ENCODE measurements around the gene ATAD2B.

ATAD2B gene

GRCh38 chr2:23699580-23699925 is 227.4 kb downstream of the ATAD2B start:
- H3K27me3 Mint-ChIP-seq = no peaks in the 10 kb centered on the region
- no peaks in the 10 kb centered on the region for H3K9me3 Mint-ChIP-seq
- H3K4me3 Mint-ChIP-seq = no peak overlapping the region
- peak overlapping the region in 1 of 2 donors; percentile 23 for H3K27ac Mint-ChIP-seq
- no peak for ATAC-seq
- no peaks in the 10 kb centered on the region for H3K4me1 Mint-ChIP-seq
- DNase-seq = no peak

DNA sequence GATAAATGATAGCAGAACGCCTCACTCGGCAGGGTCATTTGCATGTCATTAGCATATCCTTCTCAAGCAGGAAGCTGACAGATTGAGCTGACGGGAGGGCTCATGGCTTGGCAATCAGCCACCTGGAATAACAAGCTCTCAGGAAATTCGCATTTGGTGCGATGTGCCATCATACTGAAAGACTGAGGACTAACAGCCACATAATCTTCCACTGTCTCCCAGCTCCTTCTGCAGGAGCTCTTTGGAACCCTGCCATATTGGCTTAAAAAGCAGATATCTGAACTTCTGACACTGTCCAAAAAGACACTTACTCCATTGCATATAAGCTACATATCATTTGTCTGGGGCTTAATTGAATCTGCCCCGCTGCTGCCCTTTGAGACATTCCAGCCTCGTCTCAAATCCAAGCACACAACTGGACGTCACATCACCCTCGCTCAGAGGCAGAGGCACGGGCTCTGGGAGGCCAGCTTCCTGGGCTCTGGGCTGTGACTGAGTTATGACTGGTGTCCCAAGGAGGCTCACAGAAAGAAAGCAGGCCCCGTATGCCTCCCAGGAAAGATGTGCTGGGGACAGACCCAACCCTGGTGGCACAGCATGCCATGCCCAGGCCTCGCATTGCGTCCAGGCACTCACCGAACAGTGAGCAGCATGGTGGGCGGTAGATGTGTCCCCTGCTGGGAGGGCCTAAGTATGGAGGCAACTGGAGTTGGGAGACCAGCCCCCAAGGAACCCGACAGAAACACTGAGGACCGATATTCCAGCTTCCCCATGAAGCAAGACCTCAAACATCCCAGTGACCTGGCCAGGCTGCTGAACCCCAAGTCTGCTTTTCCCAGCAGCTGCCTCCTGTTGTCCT is 228.0 kb downstream of the ATAD2B start:
- no peak overlapping the region for H3K4me3 Mint-ChIP-seq
- no peaks in the 10 kb centered on the region for H3K9me3 Mint-ChIP-seq
- H3K4me1 Mint-ChIP-seq = no peaks in the 10 kb centered on the region
- DNase-seq = no peak
- no peak overlapping the region for H3K27ac Mint-ChIP-seq
- ATAC-seq = no peak
- no peaks in the 10 kb centered on the region for H3K27me3 Mint-ChIP-seq
